Smooth muscle cell (in vitro differentiated cells): ENCODE data around the gene KRT80. TPM values are rescaled to one million over a fixed set of nuclear protein-coding genes. Genes with fewer than 3 reads are reported as not detected.
A peak's percentile ranks its signal among the peaks of the same experiment; 100 is the strongest.

Experiments used
- DNase-seq: peaks from one replicate; lab custom pipeline; 2025; ENCODE audit not compliant: unreplicated experiment; lab: John Stamatoyannopoulos, UW
- H2AFZ ChIP-seq: fragments of 200-600 bp; sonication (generic); 2 replicates; pipeline ENCODE4 v1.6.0; 2016; ENCODE audit warnings: antibody characterized with exemption, low read depth, mild to moderate bottlenecking
- H3F3A ChIP-seq: fragments of 200-600 bp; sonication (generic); 2 replicates; pipeline ENCODE4 v1.6.0; 2017; ENCODE audit warnings: antibody characterized with exemption, low read depth
- H3K27ac ChIP-seq: fragments of 200-600 bp; sonication (generic); 2 replicates; pipeline ENCODE4 v1.5.1; 2016; ENCODE audit warnings: low read depth, mild to moderate bottlenecking
- H3K27me3 ChIP-seq: fragments of 200-600 bp; sonication (generic); 2 replicates; pipeline ENCODE4 v1.6.1; 2016; ENCODE audit warnings: low read depth, mild to moderate bottlenecking
- H3K36me3 ChIP-seq: fragments of 200-600 bp; sonication (generic); 2 replicates; pipeline ENCODE4 v1.5.1; 2016; ENCODE audit warnings: low read depth
- H3K4me1 ChIP-seq: fragments of 200-600 bp; sonication (generic); 2 replicates; pipeline ENCODE4 v1.5.1; 2016; ENCODE audit warnings: low read depth
- H3K4me2 ChIP-seq: fragments of 200-600 bp; sonication (generic); 2 replicates; pipeline ENCODE4 v1.6.0; 2016; ENCODE audit warnings: mild to moderate bottlenecking
- H3K4me3 ChIP-seq: fragments of 200-600 bp; sonication (generic); 2 replicates; pipeline ENCODE4 v1.5.1; 2016; ENCODE audit warnings: mild to moderate bottlenecking
- H3K79me2 ChIP-seq: fragments of 200-600 bp; sonication (generic); 2 replicates; pipeline ENCODE4 v1.6.0; 2016; ENCODE audit warnings: low read depth, mild to moderate bottlenecking
- H3K9ac ChIP-seq: fragments of 200-600 bp; sonication (generic); 2 replicates; pipeline ENCODE4 v1.6.0; 2016; ENCODE audit warnings: low read depth
- H3K9me3 ChIP-seq: fragments of 200-600 bp; sonication (generic); replicated peaks from 2 replicates; pipeline ENCODE4 v1.5.1; 2016; ENCODE audit warnings: low read depth
- H4K20me1 ChIP-seq: fragments of 200-600 bp; sonication (generic); 2 replicates; pipeline ENCODE4 v1.6.0; 2016; ENCODE audit warnings: low read depth
- CTCF ChIP-seq: fragments of 200-600 bp; sonication (generic); IDR thresholded peaks from 2 replicates; pipeline ENCODE4 v1.5.1; 2017; ENCODE audit warnings: borderline replicate concordance, mild to moderate bottlenecking, antibody characterized with exemption; ENCODE audit not compliant: insufficient read depth, poor library complexity, severe bottlenecking
- WGBS: methylation state at CpG from one replicate; pipeline ENCODE4 v1.1.7; 2016; ENCODE audit warnings: low lambda C conversion rate; 5-methylcytosine and 5-hydroxymethylcytosine counted together
- polyA plus RNA-seq: library from polyadenylated mRNA; unstranded; fragments of >200 nt; fragmentation: Nextera tagmentation; extraction: Ambion mirVana; gene quantifications from 2 replicates; pipeline ENCODE4 v1.2.1, GENCODE V29; 2016
- total RNA-seq: library from RNA; depleted of rRNA; stranded (reverse); fragments of >200 nt; gene quantifications from 2 replicates; pipeline ENCODE4 v1.2.3, GENCODE V29; 2014

KRT80 gene
- total and polyA plus RNA-seq, 2 experiments from 2014 or later = 5.1 to 11.7 TPM

- Histone ChIP-seq H3K9me3 (no peaks in the 10 kb centered on the region), H3K27me3 (no peaks in the 10 kb centered on the region), H2AFZ (no peak overlapping the region), H3K36me3 (no peaks in the 10 kb centered on the region), H3K4me1 (peaks cover 13% of the 10 kb centered on the region), H3K9ac (peak overlapping the region; percentile 37), H3K4me3 (no peak overlapping the region), H3F3A (no peaks in the 10 kb centered on the region), H3K4me2 (no peak overlapping the region), H3K27ac (peak overlapping the region; percentile 98), H3K79me2 (no peaks in the 10 kb centered on the region), H4K20me1 (no peaks in the 10 kb centered on the region)
- WGBS = 93% methylated on average over 15 of the region's 16 CpGs
- no peak for DNase-seq
- no peak for TF ChIP-seq CTCF
Observed at GRCh38 chr12:52144512-52145227, 47.1 kb downstream of the KRT80 start.

- Histone ChIP-seq H3K79me2 (no peaks in the 10 kb centered on the region), H4K20me1 (no peaks in the 10 kb centered on the region), H3K4me3 (no peak overlapping the region), H3K27ac (no peak overlapping the region), H3K36me3 (no peaks in the 10 kb centered on the region), H3K4me2 (no peak overlapping the region), H3K9me3 (no peaks in the 10 kb centered on the region), H3K4me1 (peaks cover 13% of the 10 kb centered on the region), H3K9ac (no peak overlapping the region), H3K27me3 (no peaks in the 10 kb centered on the region), H2AFZ (no peak overlapping the region), H3F3A (no peaks in the 10 kb centered on the region)
- WGBS = 90% methylated on average over 5 of the region's 5 CpGs
- DNase-seq = no peak
- no peak for TF ChIP-seq CTCF
Observed at GRCh38 chr12:52142431-52142830, 49.4 kb downstream of the KRT80 start.

GRCh38 chr12:52141875-52142274, 49.9 kb downstream of the KRT80 start:
- no peaks in the 10 kb centered on the region for H3K27me3 ChIP-seq
- no peaks in the 10 kb centered on the region for H3K36me3 ChIP-seq
- DNase-seq = no peak
- no peak overlapping the region for H3K9ac ChIP-seq
- H3K4me3 ChIP-seq = no peak overlapping the region
- H3K9me3 ChIP-seq = no peaks in the 10 kb centered on the region
- H3K79me2 ChIP-seq = no peaks in the 10 kb centered on the region
- peaks cover 13% of the 10 kb centered on the region for H3K4me1 ChIP-seq
- H2AFZ ChIP-seq = no peak overlapping the region
- no peak overlapping the region for H3K4me2 ChIP-seq
- H4K20me1 ChIP-seq = no peaks in the 10 kb centered on the region
- H3K27ac ChIP-seq = no peak overlapping the region
- H3F3A ChIP-seq = no peaks in the 10 kb centered on the region
- TF ChIP-seq CTCF = no peak
- WGBS = 92% methylated on average over 8 of the region's 8 CpGs

GRCh38 chr12:52141306-52141705, 50.5 kb downstream of the KRT80 start:
- no peak for DNase-seq
- TF ChIP-seq CTCF = peak; percentile 13
- H2AFZ ChIP-seq = no peak overlapping the region

More at GRCh38 chr12:52141306-52141705, 50.5 kb downstream of the KRT80 start:
- H3K36me3 ChIP-seq = no peaks in the 10 kb centered on the region
- WGBS = 96% methylated on average over 4 of the region's 4 CpGs
- no peaks in the 10 kb centered on the region for H3K27me3 ChIP-seq
- H3K79me2 ChIP-seq = no peaks in the 10 kb centered on the region
- H3F3A ChIP-seq = no peaks in the 10 kb centered on the region
- peaks cover 13% of the 10 kb centered on the region for H3K4me1 ChIP-seq
- no peak overlapping the region for H3K27ac ChIP-seq
- H3K4me2 ChIP-seq = no peak overlapping the region
- H3K9ac ChIP-seq = no peak overlapping the region
- H4K20me1 ChIP-seq = no peaks in the 10 kb centered on the region
- H3K9me3 ChIP-seq = no peaks in the 10 kb centered on the region
- H3K4me3 ChIP-seq = no peak overlapping the region
